ENCODE measurements around the gene TMSB10.
"Not testable (repeated sequence)": the region's sequence is repeated elsewhere in the genome, so short reads cannot be mapped to it uniquely, and the experiment has no call there.

TMSB10 gene

DNA sequence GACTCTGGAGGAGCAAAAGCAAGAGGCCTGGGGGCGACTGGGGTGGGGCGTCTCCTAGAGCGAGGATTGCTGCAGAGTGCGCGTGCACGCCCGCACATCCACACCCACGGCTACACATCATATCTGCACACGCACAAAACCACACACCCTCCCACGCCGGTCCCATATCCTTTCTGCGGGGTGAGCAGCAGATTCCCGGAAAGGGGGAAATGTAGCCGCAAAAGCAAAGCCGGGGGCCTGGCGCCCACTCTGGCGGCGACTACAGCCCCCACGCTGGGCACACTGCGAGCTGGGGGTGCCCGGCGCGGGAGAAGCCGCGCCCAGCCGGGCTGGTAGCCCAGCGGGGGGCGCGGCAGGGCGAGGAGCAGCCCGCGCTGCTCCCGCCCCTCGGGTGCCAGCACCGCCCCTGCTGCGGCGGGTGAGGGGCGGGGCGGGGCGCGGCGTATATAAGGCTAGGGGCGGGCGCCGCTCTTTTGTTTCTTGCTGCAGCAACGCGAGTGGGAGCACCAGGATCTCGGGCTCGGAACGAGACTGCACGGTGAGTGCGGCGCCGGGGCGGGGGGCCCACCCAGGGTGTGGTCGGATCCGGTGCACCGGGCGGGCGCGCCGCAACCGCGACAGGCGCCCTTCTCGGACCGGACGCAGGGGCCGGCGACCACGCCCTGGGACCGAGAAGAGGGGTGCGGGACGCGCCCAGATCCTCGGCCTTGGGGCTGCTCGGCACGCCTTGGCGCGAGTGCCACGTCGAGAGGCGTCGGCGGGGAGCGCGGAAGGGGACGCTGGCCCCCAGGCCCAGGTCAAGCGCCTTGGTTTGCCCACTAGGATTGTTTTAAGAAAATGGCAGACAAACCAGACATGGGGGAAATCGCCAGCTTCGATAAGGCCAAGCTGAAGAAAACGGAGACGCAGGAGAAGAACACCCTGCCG, at the start of gene TMSB10:
Gene TMSB10 (plus strand): TSS at position 476 of the 927 bp plus-strand sequence.
- DNase-seq, result peak; percentile 93

DNA sequence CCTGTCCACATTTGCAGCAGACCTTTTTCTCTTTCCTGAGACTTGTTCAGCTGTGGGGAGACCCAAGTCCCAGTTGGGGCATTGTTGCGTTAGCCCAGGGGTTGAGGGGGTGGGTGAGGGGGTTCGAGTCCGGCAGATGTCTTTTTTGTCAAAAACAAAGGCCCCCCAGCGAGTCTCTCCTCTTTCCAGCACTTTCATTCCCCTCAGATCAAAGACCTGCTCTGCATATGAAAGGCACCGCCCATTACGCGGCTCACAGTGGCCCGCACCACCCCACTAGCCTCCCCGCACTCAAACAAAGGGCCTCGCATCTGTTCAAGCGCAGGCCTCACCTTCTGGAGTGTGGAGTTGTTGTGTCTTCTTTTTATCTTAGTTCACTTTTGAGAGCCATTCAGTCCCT, 49.7 kb upstream of the TMSB10 start:
- no peak for DNase-seq

DNA sequence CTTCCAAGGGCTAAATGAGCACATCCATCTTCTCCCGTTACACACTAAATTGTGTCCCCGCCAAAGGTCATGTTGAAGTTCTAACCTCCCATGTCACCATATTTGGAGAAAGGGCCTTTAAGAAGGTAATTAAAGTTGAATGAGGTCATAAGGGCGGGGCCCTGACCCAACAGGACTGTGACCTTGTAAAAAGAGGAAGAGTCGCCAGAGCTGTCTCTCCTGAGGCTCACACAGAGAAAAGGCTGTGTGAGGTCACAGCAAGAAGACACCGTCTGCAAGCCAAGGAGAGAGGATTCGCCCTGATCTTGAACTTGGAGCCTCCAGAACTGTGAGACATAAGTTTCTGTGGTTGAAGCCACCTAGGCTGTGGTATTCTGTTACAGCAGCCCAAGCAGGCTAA, 48.7 kb upstream of the TMSB10 start:
- no peak for DNase-seq

DNA sequence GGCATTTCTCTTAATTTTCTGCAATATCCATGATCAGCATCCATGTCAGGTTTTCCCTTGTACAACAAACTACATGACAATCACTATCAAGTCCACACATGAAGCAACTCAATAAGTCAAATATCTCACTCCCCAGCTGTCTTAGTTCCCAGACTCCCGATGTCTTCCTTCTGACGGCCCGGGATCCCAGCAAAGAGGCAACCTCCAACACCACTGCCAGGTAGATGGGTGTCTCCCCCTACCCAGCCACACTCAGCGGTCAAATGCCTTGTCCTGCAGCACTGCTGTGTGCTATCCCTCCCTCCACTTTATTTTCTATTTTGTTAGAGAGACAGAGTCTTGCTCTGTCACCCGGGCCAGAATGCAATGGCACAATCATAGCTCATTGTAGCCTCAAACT, 47.9 kb upstream of the TMSB10 start:
- DNase-seq, result no peak

DNA sequence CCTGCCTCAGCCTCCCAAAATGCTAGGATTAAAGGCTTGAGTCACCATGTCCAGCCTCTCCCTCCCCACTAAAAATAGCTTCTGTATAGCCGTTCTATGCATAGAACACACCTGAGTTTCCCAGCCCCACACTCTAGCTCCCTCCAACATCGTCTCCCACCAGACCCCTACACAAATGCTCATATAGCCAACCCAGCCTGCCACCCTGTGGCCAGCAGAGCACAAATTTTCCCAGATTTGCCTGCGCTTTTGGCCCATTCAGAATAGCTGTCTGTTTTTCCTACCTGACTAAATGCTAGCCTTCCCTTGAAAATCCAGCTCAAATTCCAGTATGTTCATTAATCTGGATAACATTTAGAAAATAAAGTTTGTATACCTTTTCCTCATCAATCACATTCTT, 47.3 kb upstream of the TMSB10 start:
- no peak for DNase-seq

DNA sequence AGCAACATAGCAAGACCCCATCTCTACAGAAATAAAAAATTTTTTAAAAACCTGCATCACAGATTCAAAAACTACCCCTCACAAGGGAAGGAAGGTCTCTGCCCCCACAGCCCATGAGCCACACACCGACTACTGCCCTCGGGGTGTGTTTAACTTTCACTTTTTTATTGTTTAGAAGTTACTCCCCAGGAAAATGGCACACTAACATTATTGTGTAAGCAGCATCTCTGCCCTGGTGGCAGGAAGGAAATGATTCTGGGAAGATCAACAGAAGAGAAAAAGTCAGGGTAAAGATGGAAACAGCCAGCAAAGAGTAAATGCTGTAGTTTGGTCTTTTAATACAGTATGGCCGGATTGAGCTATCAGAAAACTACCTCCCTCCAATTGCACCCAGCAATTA, 46.5 kb upstream of the TMSB10 start:
- no peak for DNase-seq

DNA sequence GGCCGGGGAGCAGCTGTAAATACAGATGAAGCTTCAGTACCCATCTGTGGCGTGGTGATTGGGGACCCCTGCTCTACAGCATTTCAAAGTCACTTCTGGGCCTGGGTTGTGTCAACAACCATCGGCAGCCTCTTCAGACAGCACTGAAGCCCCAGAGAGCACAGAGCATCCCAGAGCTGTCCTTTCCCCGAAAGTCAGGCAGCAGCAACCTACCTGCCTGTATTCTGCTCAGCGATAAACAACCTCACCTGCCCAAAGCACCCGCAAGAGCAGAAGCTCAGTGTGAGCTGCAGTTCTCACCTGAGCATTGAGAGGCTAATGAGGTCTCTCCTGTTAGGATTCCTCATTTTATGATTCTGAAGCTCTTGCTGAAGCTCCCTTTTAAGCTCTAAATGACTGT, 43.9 kb upstream of the TMSB10 start:
- no peak for DNase-seq

DNA sequence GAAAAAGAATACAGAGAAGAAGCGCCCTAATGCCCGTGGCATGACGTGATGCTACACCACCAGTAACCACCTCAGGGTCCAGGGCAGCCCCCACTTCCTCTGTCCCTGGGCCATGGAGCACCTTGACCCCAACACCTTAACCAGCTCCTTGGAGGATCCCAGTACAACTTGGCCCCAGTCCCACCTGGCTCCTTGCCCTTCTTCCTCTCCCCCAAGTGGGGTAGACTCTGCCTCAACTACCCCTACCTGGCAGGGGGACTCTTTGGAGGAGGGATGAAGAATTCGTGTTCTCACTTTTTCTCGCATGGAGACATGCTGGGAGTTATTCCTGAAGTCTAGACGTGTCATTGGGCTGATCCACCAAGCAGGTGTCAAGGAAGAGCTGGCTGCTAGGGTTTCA, 43.5 kb upstream of the TMSB10 start:
- no peak for DNase-seq

DNA sequence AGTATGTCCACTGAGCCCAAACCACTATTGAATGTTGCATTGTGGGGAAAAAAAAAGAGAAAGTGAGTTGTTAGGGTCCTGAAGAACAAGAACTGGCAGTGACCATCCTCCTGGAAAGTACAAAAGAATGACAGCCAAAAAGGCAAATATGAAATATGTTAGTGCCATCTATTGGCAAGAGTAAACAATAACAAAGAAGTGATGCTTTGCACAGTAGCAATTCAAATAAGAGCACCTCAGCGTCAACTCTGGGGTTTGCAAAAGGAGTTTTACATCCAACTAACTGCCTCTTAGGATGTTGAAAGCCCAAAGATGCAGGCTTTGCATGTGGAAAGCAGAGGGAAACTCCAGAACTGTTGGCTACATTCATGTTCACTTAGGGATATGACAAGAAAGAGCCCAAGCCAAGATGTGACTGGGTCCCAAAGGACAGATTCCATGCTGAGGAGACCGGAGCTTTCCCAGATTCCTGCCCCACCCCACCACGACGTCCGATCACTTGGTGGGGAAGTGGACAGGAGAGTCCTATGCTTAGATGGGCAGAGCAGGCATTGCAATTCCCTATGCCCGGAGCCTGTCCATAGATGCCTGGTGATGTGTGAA, 40.2 kb upstream of the TMSB10 start:
- DNase-seq, result no peak

DNA sequence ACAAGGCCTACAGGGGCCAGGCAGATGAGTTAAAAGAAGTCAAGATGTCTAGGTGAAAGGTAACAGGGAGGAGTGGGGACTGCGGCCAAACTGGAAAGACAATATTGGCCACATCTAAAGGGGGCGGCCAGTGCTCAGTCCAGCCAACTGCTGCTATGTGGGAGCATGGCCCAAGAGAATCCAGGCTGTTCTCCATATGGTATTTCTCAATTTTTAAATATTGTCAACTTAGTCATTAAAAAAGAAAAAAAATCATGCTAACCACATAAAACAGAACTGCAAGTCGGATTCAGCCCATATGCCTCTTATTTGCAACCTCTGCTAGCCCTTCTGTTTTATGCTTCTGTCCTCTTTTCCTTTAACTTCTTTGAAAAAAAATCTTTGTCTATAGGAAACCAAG, 39.3 kb upstream of the TMSB10 start:
- DNase-seq, result no peak

DNA sequence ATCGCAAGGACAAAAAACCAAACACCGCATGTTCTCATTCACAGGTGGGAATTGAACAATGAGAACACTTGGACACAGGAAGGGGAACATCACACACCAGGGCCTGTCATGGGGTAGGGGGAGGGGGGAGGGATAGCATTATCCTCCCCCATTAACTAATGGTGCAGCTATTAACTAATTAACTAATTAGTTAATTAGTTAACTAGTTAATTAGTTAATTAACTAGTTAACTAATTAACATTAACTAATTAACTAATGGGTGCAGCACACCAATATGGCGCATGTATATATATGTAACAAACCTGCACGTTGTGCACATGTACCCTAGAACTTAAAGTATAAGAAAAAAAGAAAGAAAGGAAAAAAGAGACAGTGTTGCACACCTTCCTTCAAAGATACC, 37.1 kb upstream of the TMSB10 start:
- DNase-seq, result not testable (repeated sequence)

DNA sequence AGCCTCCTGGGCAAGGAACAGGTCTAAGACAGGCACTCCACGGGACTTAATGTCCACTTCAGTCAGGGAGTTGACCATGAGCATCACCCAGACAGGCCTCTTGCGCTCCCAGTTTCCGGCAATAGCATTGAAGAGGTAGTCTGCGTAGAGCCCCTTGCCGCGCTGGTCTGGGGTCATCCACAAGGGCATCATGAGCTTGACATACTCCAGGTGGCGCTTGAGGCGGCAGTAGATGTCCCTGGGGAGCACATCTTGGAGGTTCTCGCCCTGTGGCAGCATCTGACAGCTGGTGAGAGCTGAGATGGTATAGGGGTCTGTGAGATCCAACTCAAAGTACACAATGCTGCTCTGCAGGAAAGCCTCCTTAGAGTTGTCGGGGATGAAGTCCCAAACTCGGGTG, 35.1 kb upstream of the TMSB10 start:
- DNase-seq, result no peak

DNA sequence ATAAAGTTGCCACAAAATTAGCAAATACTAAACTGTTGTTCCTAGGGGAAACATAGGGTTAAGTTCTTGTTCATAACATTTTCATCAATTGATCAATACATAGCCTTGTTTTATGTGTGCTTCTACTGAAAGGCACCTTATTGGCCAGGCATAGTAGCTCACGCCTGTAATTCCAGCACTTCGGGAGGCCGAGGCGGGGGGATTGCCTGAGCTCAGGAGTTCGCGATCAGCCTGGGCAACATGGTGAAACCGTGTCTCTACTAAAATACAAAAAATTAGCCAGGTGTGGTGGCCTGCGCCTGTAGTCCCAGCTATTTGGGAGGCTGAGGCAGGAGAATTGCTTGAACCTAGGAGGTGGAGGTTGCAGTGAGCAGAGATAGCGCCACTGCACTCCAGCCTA, 32.8 kb upstream of the TMSB10 start:
- DNase-seq, result not testable (repeated sequence)

DNA sequence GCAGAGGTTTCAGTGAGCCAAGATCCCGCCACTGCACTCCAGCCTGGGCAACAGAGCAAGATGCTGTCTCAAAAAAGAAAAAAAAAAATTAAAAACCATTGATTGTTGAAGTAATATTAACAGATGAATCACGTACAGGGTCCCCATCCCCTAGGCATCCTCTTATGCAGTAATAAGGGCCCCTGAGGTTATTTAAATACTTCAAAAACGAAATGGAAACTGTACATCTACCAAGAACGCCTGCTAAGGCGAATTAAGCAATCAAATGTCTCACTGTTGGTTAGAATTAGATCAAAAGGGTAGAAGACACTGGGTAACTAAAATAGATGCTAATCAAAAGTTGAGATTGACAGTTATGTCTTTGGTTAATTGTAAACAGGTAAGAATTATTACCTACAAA, 32.1 kb upstream of the TMSB10 start:
- DNase-seq, result no peak

DNA sequence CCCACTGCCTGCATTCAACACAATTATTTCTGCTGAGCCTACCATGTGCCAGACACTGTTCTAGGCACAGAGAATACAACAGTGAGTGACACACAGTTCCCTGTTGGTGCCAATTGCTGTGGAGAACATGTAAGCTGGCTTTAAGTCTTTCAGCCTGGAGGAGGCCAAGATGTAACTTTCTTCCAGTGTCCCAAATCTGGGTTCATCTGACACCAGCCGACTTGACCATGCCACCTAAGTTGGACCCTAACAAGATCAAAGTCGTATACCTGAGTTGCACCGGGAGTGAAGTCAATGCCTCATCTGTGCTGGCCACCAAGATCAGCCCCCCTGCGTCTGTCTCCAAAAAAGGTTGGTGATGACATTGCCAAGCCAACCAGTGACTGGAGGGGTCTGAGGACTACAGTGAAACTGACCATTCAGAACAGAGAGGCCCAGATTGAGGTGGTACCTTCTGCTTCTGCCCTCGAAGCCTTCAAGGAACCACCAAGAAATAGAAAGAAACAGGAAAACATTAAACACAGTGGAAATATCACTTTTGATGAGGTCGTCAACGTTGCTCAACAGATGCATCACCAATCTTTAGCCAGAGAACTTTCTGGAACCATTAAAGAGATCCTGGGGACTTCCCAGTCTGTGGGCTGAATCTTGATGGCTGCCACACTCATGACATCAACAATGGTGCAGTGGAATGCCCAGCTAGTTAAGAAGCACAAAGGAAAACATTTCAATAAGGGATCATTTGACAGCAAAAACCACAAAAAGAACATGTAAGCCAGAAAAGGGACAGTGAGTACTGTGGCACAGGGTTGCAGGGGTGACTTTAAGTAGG, 30.9 kb upstream of the TMSB10 start:
- no peak for DNase-seq

DNA sequence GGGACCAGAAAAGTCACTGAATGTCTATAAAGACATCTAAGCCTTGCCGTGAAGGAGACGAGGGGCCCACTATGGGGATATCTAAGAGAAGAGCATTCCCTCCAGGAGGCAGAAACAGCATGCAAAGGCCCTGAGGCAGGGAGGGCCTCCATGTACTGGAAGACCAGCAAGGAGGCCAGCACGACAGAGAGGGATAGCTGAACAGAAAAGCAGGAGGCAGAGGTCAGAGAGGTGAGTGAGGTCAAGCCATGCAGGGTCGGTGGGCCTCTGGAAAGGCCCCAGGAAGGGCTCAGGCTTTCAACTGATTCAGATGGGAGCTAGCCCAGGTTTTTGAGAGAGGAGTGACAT, 30.3 kb upstream of the TMSB10 start:
- no peak for DNase-seq

DNA sequence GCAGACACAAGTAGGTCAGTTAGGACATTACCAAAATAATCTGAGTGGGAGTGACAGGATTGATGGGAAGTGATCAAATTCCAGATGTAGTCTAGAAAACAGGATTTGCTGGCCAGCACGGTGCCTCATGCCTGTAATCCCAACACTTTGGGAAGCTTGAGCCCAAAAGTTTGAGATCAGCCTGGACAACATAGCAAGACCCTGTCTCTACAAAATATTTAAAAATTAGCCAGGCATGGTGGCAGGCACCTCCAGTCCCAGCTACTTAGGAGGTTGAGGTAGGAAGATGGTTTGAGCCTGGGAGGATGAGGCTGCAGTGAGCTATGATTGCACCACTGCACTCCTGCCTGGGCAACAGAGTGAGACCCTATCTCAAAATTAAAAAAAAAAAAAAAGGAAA, 29.8 kb upstream of the TMSB10 start:
- DNase-seq, result not testable (repeated sequence)

DNA sequence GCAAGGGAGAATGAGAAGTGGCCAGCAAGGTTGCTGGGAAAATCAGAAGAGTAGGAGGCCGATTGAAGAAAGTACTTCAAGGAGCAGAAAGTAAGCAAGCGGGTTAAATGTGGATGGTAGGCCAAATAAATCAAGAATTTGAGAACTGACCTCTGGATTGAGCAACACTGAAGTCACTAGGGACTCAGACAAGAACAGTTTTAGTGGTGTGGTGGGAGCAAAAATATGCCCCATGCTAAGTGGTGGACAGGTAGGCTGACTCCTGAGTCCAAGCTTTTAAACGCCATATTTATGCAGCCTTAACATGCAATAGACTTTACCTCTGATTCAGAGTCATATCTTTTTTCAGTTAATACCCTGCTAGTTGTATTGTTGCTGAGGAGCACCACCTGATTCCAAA, 29.1 kb upstream of the TMSB10 start:
- DNase-seq, result no peak

DNA sequence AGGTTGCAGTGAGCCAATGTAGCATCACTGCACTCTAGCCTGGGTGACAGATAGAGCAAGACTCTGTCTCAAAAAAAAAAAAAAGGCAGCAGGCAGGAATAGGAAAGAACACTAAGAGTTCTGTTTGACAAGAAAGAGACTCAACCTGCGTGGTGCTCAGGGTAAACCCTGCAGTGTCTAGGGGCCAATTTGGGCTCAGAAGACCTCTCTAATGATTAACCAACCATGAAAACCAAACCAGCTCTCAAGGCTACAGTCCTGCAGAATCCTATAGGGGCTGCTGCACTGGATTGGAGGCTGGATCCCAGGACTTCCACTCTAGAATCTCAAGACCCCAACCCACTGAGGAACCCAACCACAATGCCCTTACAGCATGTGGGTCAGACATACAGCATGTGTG, 27.0 kb upstream of the TMSB10 start:
- DNase-seq, result no peak

DNA sequence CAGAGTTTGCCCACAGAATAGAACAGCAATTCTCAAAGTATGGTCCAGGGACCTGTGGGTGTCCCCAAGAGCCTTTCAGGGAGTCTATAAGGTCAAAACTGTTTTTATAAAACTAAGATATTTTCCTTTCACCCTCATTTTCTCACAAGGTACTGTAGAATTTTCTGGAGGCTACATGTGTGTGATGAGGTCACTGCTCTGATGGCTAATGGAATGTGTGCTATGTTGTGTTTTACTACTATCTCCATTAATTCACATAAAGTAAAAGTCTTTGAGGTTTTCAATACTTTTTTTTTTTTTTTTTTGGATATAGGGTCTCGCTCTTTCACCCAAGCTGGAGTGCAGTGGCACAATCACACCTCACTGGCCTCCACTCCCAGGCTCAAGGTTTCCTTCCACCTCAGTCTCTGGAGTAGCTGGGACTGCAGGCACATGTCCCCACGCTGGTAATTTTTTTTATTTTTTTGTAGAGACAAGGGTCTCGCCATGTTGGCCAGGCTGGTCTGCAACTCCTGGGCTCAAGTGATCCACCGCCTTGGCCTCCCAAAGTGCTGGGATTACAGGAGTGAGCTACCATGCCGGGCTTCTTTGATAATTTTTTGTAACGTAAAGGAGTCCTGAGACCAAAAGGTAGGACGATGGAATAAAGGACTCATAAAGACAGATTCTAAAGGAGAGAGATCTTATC, 26.4 kb upstream of the TMSB10 start:
- no peak for DNase-seq

DNA sequence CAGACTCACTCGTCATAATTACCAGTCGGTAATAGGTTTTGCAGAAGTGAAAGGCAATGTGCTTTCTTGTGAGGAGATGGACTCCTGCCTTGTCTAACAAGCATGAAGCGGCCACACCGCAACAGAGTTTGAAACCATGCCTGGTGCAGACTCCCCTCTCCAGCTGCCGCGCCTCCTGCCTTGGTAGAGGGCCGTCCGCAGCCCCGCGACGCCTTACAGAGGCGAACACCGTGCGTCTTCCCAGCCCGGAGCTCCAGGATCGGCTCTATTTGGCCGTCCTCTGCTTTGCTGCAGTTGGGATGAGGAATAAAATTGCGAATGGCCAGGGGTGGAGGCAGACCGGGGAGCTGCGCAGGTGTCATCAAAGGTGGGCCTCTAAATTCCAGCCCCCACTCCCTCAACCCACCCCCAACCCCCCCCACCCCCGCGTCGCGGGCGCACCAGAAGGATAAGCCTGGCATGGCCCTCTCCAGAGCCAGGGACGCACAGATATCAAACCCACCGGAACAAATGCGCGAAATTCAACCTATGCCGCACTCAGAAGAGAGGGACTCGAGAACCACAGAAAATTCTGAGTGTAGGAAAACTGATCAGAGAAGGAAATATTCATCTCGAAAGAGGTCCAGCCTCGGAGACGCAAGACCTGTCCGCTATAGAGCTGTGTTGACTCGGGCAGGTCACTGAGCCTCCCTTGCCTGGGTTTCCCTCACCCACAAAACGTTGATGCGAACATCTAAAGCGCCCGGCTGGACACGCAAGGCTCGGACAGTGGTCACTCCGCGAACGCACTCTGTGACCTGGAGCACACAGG, 25.7 kb upstream of the TMSB10 start:
- DNase-seq, result peak; percentile 42

DNA sequence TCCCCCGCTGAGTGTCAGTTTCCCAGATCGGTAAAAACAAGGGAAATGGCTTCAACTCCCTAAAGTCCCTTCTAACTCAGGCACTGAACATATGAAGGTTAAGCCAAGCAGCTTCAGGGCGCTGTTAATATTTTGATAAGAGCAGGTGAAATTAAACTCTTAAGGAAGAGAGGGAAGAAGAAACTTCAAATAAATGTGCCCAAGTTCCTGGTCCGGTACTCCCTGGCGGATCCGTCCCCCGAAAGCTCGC, 25.1 kb upstream of the TMSB10 start:
- DNase-seq, result no peak
